Activated CD8-positive, alpha-beta T cell treated with anti-CD3 and anti-CD28 coated beads for 36 hours (primary cell): Measurements from ENCODE around the gene PMEPA1. TPM values are rescaled to one million over a fixed set of nuclear protein-coding genes. Genes with fewer than 3 reads are reported as not detected.

Experiments
- ATAC-seq: fragments of 200-7000 bp; cut with Tn5 transposase; one replicate; pipeline ENCODE4 v1.10.0; 2021; ENCODE audit warnings: mild to moderate bottlenecking, moderate library complexity
- CTCF ChIA-PET: fragments of 350-600 bp; sonication (Branson Sonifier 250); formaldehyde crosslinking; loops from one replicate; lab custom pipeline; 2021; ENCODE audit warnings: antibody characterized with exemption; lab: Charles Lee
- POLR2A ChIA-PET: fragments of 350-600 bp; sonication (Branson Sonifier 250); formaldehyde crosslinking; loops from one replicate; lab custom pipeline; 2021; ENCODE audit warnings: antibody characterized with exemption; lab: Charles Lee
- DNase-seq: peaks from one replicate; pipeline ENCODE4 v3.0.0-alpha.2; 2020
- H3K27ac Mint-ChIP-seq: one replicate; pipeline ENCODE4 v1.8.0; 2021; ENCODE audit warnings: mild to moderate bottlenecking, mixed read lengths
- H3K27me3 Mint-ChIP-seq: one replicate; pipeline ENCODE4 v1.8.0; 2021; ENCODE audit warnings: mixed read lengths
- H3K36me3 Mint-ChIP-seq: one replicate; pipeline ENCODE4 v1.8.0; 2021; ENCODE audit warnings: low read depth, mixed read lengths
- H3K4me1 Mint-ChIP-seq: one replicate; pipeline ENCODE4 v1.8.0; 2021; ENCODE audit warnings: low read depth, mixed read lengths
- H3K4me3 Mint-ChIP-seq: one replicate; pipeline ENCODE4 v1.8.0; 2021; ENCODE audit warnings: mild to moderate bottlenecking, moderate library complexity, mixed read lengths
- H3K9me3 Mint-ChIP-seq: one replicate; pipeline ENCODE4 v1.8.0; 2021; ENCODE audit warnings: mixed read lengths
- CTCF ChIP-seq: fragments of 200-600 bp; IDR thresholded peaks from one replicate; pipeline ENCODE4 v1.8.0; 2022; ENCODE audit warnings: antibody characterized with exemption, mild to moderate bottlenecking
- intact Hi-C: fragments of 100-400 bp; cut with micrococcal nuclease; formaldehyde crosslinking; loops from one replicate; pipeline ENCODE4 v1.10.0; 2022
- total RNA-seq, 2 experiments: library from RNA; stranded (reverse); gene quantifications; one replicate each; pipeline ENCODE4 v1.2.3, GENCODE V29; 2021

PMEPA1 gene
- total RNA-seq, 2 experiments from 2014 or later = 1.7 to 2.0 TPM

- Mint-ChIP-seq H3K27ac (no peak overlapping the region), H3K27me3 (no peaks in the 10 kb centered on the region), H3K4me3 (no peak overlapping the region), H3K4me1 (peaks cover 36% of the 10 kb centered on the region), H3K9me3 (no peaks in the 10 kb centered on the region), H3K36me3 (peaks cover 2% of the 10 kb centered on the region)
- ATAC-seq (no peak), DNase-seq (no peak)
- ChIA-PET POLR2A (interaction anchor here (0.9 kb wide), 2 partner anchors 52 to 64 kb away, joined by 3 to 4 read pairs; no protein-coding TSS in a partner anchor), CTCF (interaction anchor here (1.2 to 1.5 kb wide), 2 partner anchors 23 to 62 kb away, joined by 3 to 5 read pairs; no protein-coding TSS in a partner anchor)
- TF ChIP-seq CTCF = no peak
- intact Hi-C loops = loop anchor here (10.0 kb wide), 1 partner anchor 54 kb away; no protein-coding TSS in a partner anchor
Measured at GRCh38 chr20:57658833-57659516, 50.8 kb downstream of the PMEPA1 start.

GRCh38 chr20:57658447-57658832 is 51.4 kb downstream of the PMEPA1 start:
- DNase-seq = no peak
- peak overlapping the region; percentile 60 for H3K4me3 Mint-ChIP-seq
- H3K36me3 Mint-ChIP-seq = peaks cover 2% of the 10 kb centered on the region
- peak overlapping the region; percentile 87 for H3K27ac Mint-ChIP-seq
- intact Hi-C loops = loop anchor here (10.0 kb wide), 1 partner anchor 54 kb away; no protein-coding TSS in a partner anchor
- H3K27me3 Mint-ChIP-seq = no peaks in the 10 kb centered on the region
- CTCF ChIA-PET = interaction anchor here (1.2 to 1.5 kb wide), 2 partner anchors 23 to 62 kb away, joined by 3 to 5 read pairs; no protein-coding TSS in a partner anchor
- peaks cover 36% of the 10 kb centered on the region for H3K4me1 Mint-ChIP-seq
- H3K9me3 Mint-ChIP-seq = no peaks in the 10 kb centered on the region
- TF ChIP-seq CTCF = no peak
- no peak for ATAC-seq
- POLR2A ChIA-PET = interaction anchor here (0.6 kb wide), 1 partner anchor 148 kb away, joined by 3 read pairs; no protein-coding TSS in a partner anchor

GRCh38 chr20:57657535-57658446 is 52.0 kb downstream of the PMEPA1 start:
- Mint-ChIP-seq H3K9me3 (no peaks in the 10 kb centered on the region), H3K27ac (peak overlapping the region; percentile 87), H3K4me3 (peak overlapping the region; percentile 60), H3K36me3 (peaks cover 2% of the 10 kb centered on the region), H3K27me3 (no peaks in the 10 kb centered on the region), H3K4me1 (peaks cover 36% of the 10 kb centered on the region)
- CTCF ChIA-PET = interaction anchor here (1.2 to 1.8 kb wide), 3 partner anchors 21 to 61 kb away, joined by 3 to 6 read pairs (median 5); no protein-coding TSS in a partner anchor
- intact Hi-C loops = loop anchor here (10.0 kb wide), 1 partner anchor 53 kb away; no protein-coding TSS in a partner anchor
- DNase-seq (peak; percentile 81), ATAC-seq (peak; percentile 82)
- POLR2A ChIA-PET = interaction anchor here (0.6 kb wide), 1 partner anchor 149 kb away, joined by 3 read pairs; no protein-coding TSS in a partner anchor
- no peak for TF ChIP-seq CTCF

DNA sequence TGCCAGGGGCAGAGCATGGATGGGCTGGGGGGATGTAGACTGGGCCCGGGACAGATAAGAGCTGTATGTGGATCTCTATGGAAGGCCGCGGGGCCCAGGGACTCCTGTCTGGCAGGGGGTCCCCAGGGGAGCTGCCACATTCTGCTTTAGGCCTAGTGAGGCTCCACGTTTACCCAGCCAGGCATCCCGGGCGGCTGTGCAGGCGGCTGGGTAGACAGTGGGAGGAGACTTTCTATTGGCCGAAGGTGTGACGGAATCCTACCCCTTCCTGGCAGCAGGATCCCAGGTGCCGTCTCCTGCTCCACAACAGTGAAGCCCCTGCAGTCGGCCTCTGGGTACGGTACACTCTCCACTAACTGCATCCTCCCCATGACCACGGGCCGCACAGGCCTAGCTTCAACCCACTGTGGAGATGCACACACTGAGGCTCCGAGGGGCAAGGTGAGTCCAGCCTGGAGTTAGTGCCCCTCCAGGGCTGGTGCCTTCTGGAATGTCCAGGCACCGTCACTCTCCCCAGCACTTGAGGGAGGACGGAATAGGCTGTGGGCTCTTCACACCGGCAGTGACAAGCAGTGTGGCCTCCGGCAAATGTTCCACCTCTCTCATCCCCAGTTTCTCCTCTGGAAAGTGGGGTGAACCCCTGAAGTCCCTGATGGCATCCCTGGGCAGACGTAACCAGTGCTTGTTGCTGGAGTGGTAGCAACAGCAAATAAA is 52.8 kb downstream of the PMEPA1 start:
- no peak for ATAC-seq
- H3K27me3 Mint-ChIP-seq = no peaks in the 10 kb centered on the region
- no peaks in the 10 kb centered on the region for H3K9me3 Mint-ChIP-seq
- peaks cover 36% of the 10 kb centered on the region for H3K4me1 Mint-ChIP-seq
- ChIA-PET CTCF (interaction anchor here (0.7 to 1.8 kb wide), 4 partner anchors 22 to 62 kb away, joined by 3 to 6 read pairs (median 4); no protein-coding TSS in a partner anchor), POLR2A (no interaction called here)
- H3K4me3 Mint-ChIP-seq = no peak overlapping the region
- no peak for DNase-seq
- H3K27ac Mint-ChIP-seq = no peak overlapping the region
- H3K36me3 Mint-ChIP-seq = peaks cover 2% of the 10 kb centered on the region
- intact Hi-C loops = loop anchor here (10.0 kb wide), 1 partner anchor 52 kb away; no protein-coding TSS in a partner anchor
- TF ChIP-seq CTCF = no peak
